Measurements from ENCODE around the gene CLEC11A. TPM values are rescaled to one million over a fixed set of nuclear protein-coding genes. Genes with fewer than 3 reads are reported as not detected.
"Not testable (repeated sequence)": the region's sequence is repeated elsewhere in the genome, so short reads cannot be mapped to it uniquely, and the experiment has no call there.

CLEC11A gene
- polyA plus RNA-seq, 1 experiment, result 136 TPM

DNA sequence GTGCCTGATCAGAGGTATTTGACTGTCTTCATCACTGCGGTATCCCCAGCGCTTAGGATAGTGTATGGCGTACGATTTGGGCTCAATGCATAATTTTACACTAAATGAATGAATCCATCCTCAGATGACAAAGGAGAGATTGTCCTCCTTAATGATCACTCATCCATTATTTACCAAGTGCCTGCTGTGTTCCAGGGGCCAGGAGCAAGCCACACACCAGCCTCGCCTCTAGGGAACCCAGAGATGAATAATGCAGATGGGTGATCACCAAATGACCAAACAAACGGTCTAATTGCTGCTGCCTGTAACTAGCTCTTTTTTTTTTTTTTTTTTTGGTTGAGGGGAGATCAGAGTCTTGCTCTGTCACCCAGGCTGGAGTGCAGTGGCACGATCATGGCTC, 41.2 kb downstream of the CLEC11A start:
- no peak for TF ChIP-seq CTCF (IDR thresholded peaks at IDR 0.05; ENCODE audit: insufficient read depth, low read depth, low read length)
- CTCF ChIA-PET, result interaction anchor here (0.7 to 1.5 kb wide), 2 partner anchors 10 to 95 kb away, joined by 3 read pairs; no protein-coding TSS in a partner anchor
- Histone ChIP-seq H3K27me3 (ENCODE audit: control insufficient read depth, insufficient read depth, low read length) (0 out of 2 replicates have a peak, but pooled peaks cover 1% of the 10 kb centered on the region), H3K4me3 (ENCODE audit: low read depth, low read length) (no peak overlapping the region), H3K36me3 (ENCODE audit: control insufficient read depth, insufficient read depth, low read length) (no peaks in the 10 kb centered on the region)
- no peak for DNase-seq (ENCODE audit: low read depth)
- POLR2A ChIA-PET, result no interaction called here

GRCh38 chr19:50766746-50767145, 43.6 kb downstream of the CLEC11A start:
- DNase-seq (ENCODE audit: low read depth); H3K4me3 ChIP-seq (ENCODE audit: low read depth, low read length); H3K36me3 ChIP-seq (ENCODE audit: control insufficient read depth, insufficient read depth, low read length); H3K27me3 ChIP-seq (ENCODE audit: control insufficient read depth, insufficient read depth, low read length); POLR2A ChIA-PET: not testable (repeated sequence)
- CTCF ChIA-PET, result interaction anchor here (1.2 kb wide), 1 partner anchor 10 kb away, joined by 3 read pairs; no protein-coding TSS in a partner anchor

DNA sequence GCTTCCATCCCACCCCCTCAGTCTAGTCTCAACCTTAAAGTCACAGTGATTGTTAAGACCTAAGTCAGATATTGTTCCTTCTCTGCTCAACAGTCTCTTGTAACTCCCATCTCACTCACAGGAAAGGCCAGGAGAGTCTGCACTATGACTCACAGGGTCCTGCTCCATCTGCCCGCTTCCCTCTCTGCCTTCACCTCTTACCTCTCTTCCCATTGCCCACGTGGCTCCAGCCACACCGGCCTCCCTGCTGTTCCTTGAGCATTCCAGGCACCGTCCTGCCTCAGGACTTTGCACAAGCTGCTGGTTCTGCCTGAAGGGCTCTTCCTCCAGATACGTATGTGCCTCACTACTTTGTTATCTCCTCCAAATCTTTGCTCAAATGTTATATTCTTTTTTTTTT, 44.1 kb downstream of the CLEC11A start:
- POLR2A ChIA-PET; H3K27me3 ChIP-seq (ENCODE audit: control insufficient read depth, insufficient read depth, low read length); H3K4me3 ChIP-seq (ENCODE audit: low read depth, low read length); H3K36me3 ChIP-seq (ENCODE audit: control insufficient read depth, insufficient read depth, low read length); DNase-seq (ENCODE audit: low read depth): not testable (repeated sequence)
- CTCF ChIA-PET, result interaction anchor here (1.2 kb wide), 1 partner anchor 10 kb away, joined by 3 read pairs; no protein-coding TSS in a partner anchor

GRCh38 chr19:50768277-50768676, 45.1 kb downstream of the CLEC11A start:
- CTCF ChIA-PET, result no interaction called here
- no peak for TF ChIP-seq CTCF (IDR thresholded peaks at IDR 0.05; ENCODE audit: insufficient read depth, low read depth, low read length)
- 0 out of 2 replicates have a peak, but pooled peaks cover 1% of the 10 kb centered on the region for H3K27me3 ChIP-seq (ENCODE audit: control insufficient read depth, insufficient read depth, low read length)

DNA sequence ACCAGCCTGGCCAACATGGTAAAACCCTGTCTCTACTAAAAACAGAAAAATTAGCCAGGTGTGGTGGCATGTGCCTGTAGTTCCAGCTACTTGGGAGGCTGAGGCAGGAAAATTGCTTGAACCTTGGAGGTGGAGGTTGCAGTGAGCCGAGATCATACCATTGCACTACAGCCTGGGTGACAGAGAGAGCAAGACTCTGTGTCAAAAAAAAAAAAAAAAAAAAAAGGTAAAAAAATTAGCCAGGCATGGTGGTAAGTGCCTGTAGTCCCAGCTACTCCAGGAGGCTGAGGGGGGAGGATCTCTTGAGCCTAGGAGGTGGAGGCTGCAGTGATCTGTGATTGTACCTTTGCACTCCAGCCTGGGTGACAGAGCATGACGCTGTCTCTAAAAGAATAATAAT, 47.0 kb downstream of the CLEC11A start, which contains the start of gene GPR32:
TSS of gene GPR32 (plus strand) at position 301 of the 400 bp plus-strand sequence. CDS start 137 bp downstream, outside the sequence.
- CTCF ChIA-PET, result not testable (repeated sequence)

More at GRCh38 chr19:50768277-50768676, 45.1 kb downstream of the CLEC11A start:
- Histone ChIP-seq H3K4me3 (ENCODE audit: low read depth, low read length) (no peak overlapping the region), H3K36me3 (ENCODE audit: control insufficient read depth, insufficient read depth, low read length) (no peaks in the 10 kb centered on the region)
- no peak for DNase-seq (ENCODE audit: low read depth)
- POLR2A ChIA-PET, result no interaction called here

GRCh38 chr19:50770888-50771287, 47.7 kb downstream of the CLEC11A start:
- Histone ChIP-seq H3K36me3 (ENCODE audit: control insufficient read depth, insufficient read depth, low read length) (no peaks in the 10 kb centered on the region), H3K27me3 (ENCODE audit: control insufficient read depth, insufficient read depth, low read length) (0 out of 2 replicates have a peak, but pooled peaks cover 1% of the 10 kb centered on the region), H3K4me3 (ENCODE audit: low read depth, low read length) (no peak overlapping the region)
- CTCF ChIA-PET, result no interaction called here
- POLR2A ChIA-PET, result no interaction called here
- TF ChIP-seq CTCF (IDR thresholded peaks at IDR 0.05; ENCODE audit: insufficient read depth, low read depth, low read length), result no peak
- DNase-seq (ENCODE audit: low read depth), result no peak

More for the DNA sequence above, 47.0 kb downstream of the CLEC11A start, which contains the start of gene GPR32:
- H3K27me3 ChIP-seq (ENCODE audit: control insufficient read depth, insufficient read depth, low read length); H3K4me3 ChIP-seq (ENCODE audit: low read depth, low read length); H3K36me3 ChIP-seq (ENCODE audit: control insufficient read depth, insufficient read depth, low read length); DNase-seq (ENCODE audit: low read depth); POLR2A ChIA-PET: not testable (repeated sequence)

DNA sequence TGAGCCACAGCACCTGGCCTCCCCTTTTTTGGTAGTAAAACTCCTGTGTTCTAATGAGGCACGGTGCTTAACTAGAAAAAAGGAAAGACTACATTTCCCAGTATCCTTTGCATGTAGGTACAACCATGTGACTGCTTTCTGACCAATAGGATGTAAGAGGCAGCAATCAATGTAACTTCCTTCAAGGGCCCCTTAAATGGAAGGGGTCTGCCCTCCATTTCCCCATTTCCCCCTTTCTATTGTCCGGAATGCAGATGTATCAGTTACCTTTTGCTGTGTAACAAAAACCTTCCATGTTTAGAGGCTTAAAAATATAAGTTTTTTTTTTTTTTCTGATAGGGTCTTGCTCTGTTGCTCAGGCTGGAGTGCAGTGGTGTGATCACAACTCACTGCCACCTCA, 49.3 kb downstream of the CLEC11A start:
- no peak for DNase-seq (ENCODE audit: low read depth)
- Histone ChIP-seq H3K27me3 (ENCODE audit: control insufficient read depth, insufficient read depth, low read length) (no peaks in the 10 kb centered on the region; the same call in none of the 2 replicates), H3K36me3 (ENCODE audit: control insufficient read depth, insufficient read depth, low read length) (no peaks in the 10 kb centered on the region), H3K4me3 (ENCODE audit: low read depth, low read length) (no peak overlapping the region)
- CTCF ChIA-PET, result interaction anchor here (0.7 to 1.5 kb wide), 2 partner anchors 11 to 56 kb away, joined by 3 to 4 read pairs; no protein-coding TSS in a partner anchor
- no peak for TF ChIP-seq CTCF (IDR thresholded peaks at IDR 0.05; ENCODE audit: insufficient read depth, low read depth, low read length)
- POLR2A ChIA-PET, result no interaction called here

GRCh38 chr19:50772912-50773311, 49.7 kb downstream of the CLEC11A start:
- H3K4me3 ChIP-seq (ENCODE audit: low read depth, low read length); POLR2A ChIA-PET; DNase-seq (ENCODE audit: low read depth); H3K36me3 ChIP-seq (ENCODE audit: control insufficient read depth, insufficient read depth, low read length); H3K27me3 ChIP-seq (ENCODE audit: control insufficient read depth, insufficient read depth, low read length): not testable (repeated sequence)
- CTCF ChIA-PET, result interaction anchor here (0.7 to 1.5 kb wide), 2 partner anchors 11 to 57 kb away, joined by 3 to 4 read pairs; no protein-coding TSS in a partner anchor

- H3K4me3 ChIP-seq (ENCODE audit: low read depth, low read length); H3K27me3 ChIP-seq (ENCODE audit: control insufficient read depth, insufficient read depth, low read length); DNase-seq (ENCODE audit: low read depth); H3K36me3 ChIP-seq (ENCODE audit: control insufficient read depth, insufficient read depth, low read length); POLR2A ChIA-PET: not testable (repeated sequence)
- CTCF ChIA-PET, result interaction anchor here (1.5 to 1.8 kb wide), 2 partner anchors 10 to 104 kb away, joined by 4 to 8 read pairs; no protein-coding TSS in a partner anchor
These were observed 50.3 kb downstream of the CLEC11A start for GRCh38 chr19:50773454-50773853.
